B cell (primary cell): ENCODE measurements around the gene MIDN. TPM values are rescaled to one million over a fixed set of nuclear protein-coding genes. Genes with fewer than 3 reads are reported as not detected.
A peak's percentile ranks its signal among the peaks of the same experiment; 100 is the strongest.

Source experiments
- ATAC-seq: fragments of 200-7000 bp; cut with Tn5 transposase; one replicate; pipeline ENCODE4 v1.10.0; 2021; ENCODE audit warnings: low read depth, mild to moderate bottlenecking, moderate number of reproducible peaks, moderate library complexity
- CTCF ChIA-PET: fragments of 350-600 bp; sonication (Branson Sonifier 250); formaldehyde crosslinking; loops from one replicate; lab custom pipeline; 2021; ENCODE audit warnings: antibody characterized with exemption, inconsistent platforms; lab: Charles Lee
- POLR2A ChIA-PET: fragments of 350-600 bp; sonication (Branson Sonifier 250); formaldehyde crosslinking; loops from one replicate; lab custom pipeline; 2021; ENCODE audit warnings: antibody characterized with exemption; lab: Charles Lee
- DNase-seq: peaks from one replicate; pipeline ENCODE4 v3.0.0; 2013
- H2AFZ ChIP-seq: 2 replicates; pipeline ENCODE4 v1.6.1; 2012; ENCODE audit warnings: mild to moderate bottlenecking, low read depth, low read length; ENCODE audit not compliant: insufficient read depth, poor library complexity, severe bottlenecking
- H3K27ac ChIP-seq, 2 donors: 1 replicate in 1 of 2; 2 replicates in 1 of 2; pipeline ENCODE4 v1.5.1; 2012 to 2013; ENCODE audit warnings: low read length in 2 of 2, mild to moderate bottlenecking in 2 of 2, moderate library complexity in 1 of 2
- H3K27me3 ChIP-seq, 4 experiments: fragments of 200-600 bp in 1 of 4; sonication (generic) in 1 of 4; replicated peaks in 1 of 4; 1 replicate in 2 of 4; 2 replicates in 2 of 4; pipeline versions ENCODE4 v1.6.1 to v1.7.0; 2013 to 2016; ENCODE audit warnings: low read length in 3 of 4, mild to moderate bottlenecking in 2 of 4, mixed read lengths in 1 of 4, moderate library complexity in 1 of 4; ENCODE audit not compliant: insufficient read depth in 4 of 4, control insufficient read depth in 3 of 4; ENCODE audit errors: control extremely low read depth in 1 of 4
- H3K36me3 ChIP-seq, 2 experiments: replicated peaks in 1 of 2; 1 replicate in 1 of 2; 2 replicates in 1 of 2; pipeline versions ENCODE4 v1.6.1 to v1.7.1; 2013; ENCODE audit warnings: low read length in 1 of 2; ENCODE audit not compliant: insufficient read depth in 2 of 2, control insufficient read depth in 1 of 2; ENCODE audit errors: control extremely low read depth in 1 of 2, extremely low read depth in 1 of 2
- H3K4me1 ChIP-seq, 2 donors: fragments of 200-600 bp in 1 of 2; sonication (generic) in 1 of 2; 1 replicate in 1 of 2; 2 replicates in 1 of 2; pipeline versions ENCODE4 v1.5.1 to v1.6.1; 2013 to 2017; ENCODE audit warnings: low read length in 2 of 2; ENCODE audit not compliant: control insufficient read depth in 2 of 2, insufficient read depth in 2 of 2
- H3K4me2 ChIP-seq: replicated peaks from 2 replicates; pipeline ENCODE3; 2012; ENCODE audit warnings: mild to moderate bottlenecking, low read depth, low read length; ENCODE audit not compliant: poor library complexity, severe bottlenecking
- H3K4me3 ChIP-seq, 5 experiments: fragments of 200-600 bp in 1 of 5; sonication (generic) in 1 of 5; 1 replicate in 3 of 5; 2 replicates in 2 of 5; pipeline versions ENCODE4 v1.5.1 to v1.7.0; 2011 to 2016; ENCODE audit warnings: low read length in 4 of 5, mild to moderate bottlenecking in 4 of 5, low read depth in 2 of 5, control low read depth in 1 of 5, moderate library complexity in 1 of 5; ENCODE audit not compliant: insufficient read depth in 1 of 5; ENCODE audit errors: control extremely low read depth in 1 of 5, extremely low read depth in 1 of 5
- H3K79me2 ChIP-seq: fragments of 200-600 bp; sonication (generic); one replicate; pipeline ENCODE4 v1.6.0; 2016; ENCODE audit warnings: low read length; ENCODE audit not compliant: control insufficient read depth, insufficient read depth
- H3K9ac ChIP-seq: fragments of 200-600 bp; sonication (generic); 2 replicates; pipeline ENCODE4 v1.6.1; 2017; ENCODE audit warnings: mild to moderate bottlenecking, low read length, moderate library complexity
- H3K9me3 ChIP-seq, 3 donors: one replicate each; pipeline versions ENCODE4 v1.6.1 to v1.7.1; 2013; ENCODE audit warnings: low read length in 2 of 3; ENCODE audit not compliant: control insufficient read depth in 2 of 3, insufficient read depth in 1 of 3; ENCODE audit errors: control extremely low read depth in 1 of 3
- H4K20me1 ChIP-seq: 2 replicates; pipeline ENCODE4 v1.6.0; 2012; ENCODE audit warnings: mild to moderate bottlenecking, low read length; ENCODE audit not compliant: insufficient read depth, control insufficient read depth, poor library complexity, severe bottlenecking
- H3K27ac Mint-ChIP-seq: one replicate; pipeline ENCODE4 v1.8.0; 2021; ENCODE audit warnings: mixed read lengths
- H3K27me3 Mint-ChIP-seq: one replicate; pipeline ENCODE4 v1.8.0; 2021; ENCODE audit warnings: mixed read lengths
- H3K4me1 Mint-ChIP-seq: one replicate; pipeline ENCODE4 v1.8.0; 2021; ENCODE audit warnings: mixed read lengths
- H3K4me3 Mint-ChIP-seq: one replicate; pipeline ENCODE4 v1.8.0; 2021; ENCODE audit warnings: mixed read lengths
- H3K9me3 Mint-ChIP-seq: one replicate; pipeline ENCODE4 v1.8.0; 2022; ENCODE audit warnings: mixed read lengths; ENCODE audit not compliant: insufficient read depth
- CTCF ChIP-seq: fragments of 200-600 bp; IDR thresholded peaks from one replicate; pipeline ENCODE4 v1.8.0; 2022; ENCODE audit warnings: antibody characterized with exemption, mild to moderate bottlenecking
- EZH2 ChIP-seq: IDR thresholded peaks from 2 replicates; pipeline ENCODE4 v1.6.1; 2012; ENCODE audit warnings: borderline replicate concordance, low read depth, mild to moderate bottlenecking, moderate library complexity, low read length; ENCODE audit not compliant: insufficient read depth, poor library complexity, severe bottlenecking
- WGBS: methylation state at CpG from one replicate; pipeline ENCODE4 v1.1.5; 2013; ENCODE audit warnings: missing lambda C conversion rate; ENCODE audit not compliant: insufficient coverage; 5-methylcytosine and 5-hydroxymethylcytosine counted together
- intact Hi-C: fragments of 100-400 bp; cut with micrococcal nuclease; formaldehyde crosslinking; loops from one replicate; pipeline ENCODE4 v1.10.0; 2022
- polyA plus RNA-seq: library from polyadenylated mRNA; depleted of rRNA; stranded (reverse); fragments of >200 nt; gene quantifications from 2 replicates; pipeline ENCODE4 v1.2.3, GENCODE V29; 2012
- total RNA-seq, 2 donors: library from RNA; stranded (reverse); fragments of 120-200 nt in 1 of 2; gene quantifications; 1 replicate in 1 of 2; 2 replicates in 1 of 2; pipeline versions ENCODE4 v1.2.3 to v1.2.4, GENCODE V29; 2013 to 2022

The MIDN gene
- total and polyA plus RNA-seq, 2 donors (not counting 1 experiment from before 2014, with no cell fraction given): 98.5 to 156 TPM

GRCh38 chr19:1273263-1274041, 25.1 kb downstream of the MIDN start:
- Histone ChIP-seq H3K79me2 (peaks cover 75% of the 10 kb centered on the region), H3K4me2 (no peak overlapping the region), H3K36me3 (peaks cover 9 to 51% of the 10 kb centered on the region in 2 experiments), H2AFZ (no peak overlapping the region), H3K27me3 (no peaks in the 10 kb centered on the region), H3K4me3 (no peak overlapping the region), H3K4me1 (peaks cover 49 to 71% of the 10 kb centered on the region in 2 donors), H3K9me3 (no peaks in the 10 kb centered on the region), H3K27ac (peak overlapping the region; percentile 5 to 97), H4K20me1 (peaks cover 76% of the 10 kb centered on the region), H3K9ac (no peak overlapping the region)
- TF ChIP-seq EZH2 (no peak), CTCF (no peak)
- Mint-ChIP-seq H3K27me3 (no peaks in the 10 kb centered on the region), H3K4me3 (peak overlapping the region; percentile 57), H3K4me1 (peaks cover 54% of the 10 kb centered on the region), H3K9me3 (no peaks in the 10 kb centered on the region), H3K27ac (peak overlapping the region; percentile 72)
- intact Hi-C loops: no loop called here
- ATAC-seq: no peak
- DNase-seq: peak; percentile 49
- 93% methylated on average over 23 of the region's 25 CpGs for WGBS
- ChIA-PET CTCF (interaction anchor here (0.9 to 6.1 kb wide), 3 partner anchors 21 to 32 kb away, joined by 3 to 51 read pairs (median 3); no protein-coding TSS in a partner anchor), POLR2A (interaction anchor here (0.6 to 2.3 kb wide), 6 partner anchors 11 to 1028 kb away, joined by 3 to 14 read pairs (median 4); no protein-coding TSS in a partner anchor)
